Activated T-cell treated with anti-CD3 and anti-CD28 coated beads for 24 hours (primary cell): ENCODE data around the gene SASH1.

Source experiments
- DNase-seq: peaks from one replicate; pipeline ENCODE4 v3.0.0-alpha.2; 2020; ENCODE audit warnings: low read depth

Gene SASH1

GRCh38 chr6:148342350-148343046 is at the start of gene SASH1:
Gene SASH1, plus strand, starts transcription at chr6:148342838. Its CDS starts 230 bp downstream, at chr6:148343068.
- no peak for DNase-seq

- no peak for DNase-seq
Observed at GRCh38 chr6:148293181-148293995, 49.2 kb upstream of the SASH1 start.

- DNase-seq, result no peak
Observed at GRCh38 chr6:148294059-148294458, 48.6 kb upstream of the SASH1 start.

- DNase-seq, result no peak
Observed at GRCh38 chr6:148295261-148295887, 47.3 kb upstream of the SASH1 start.

- DNase-seq, result no peak
Observed at GRCh38 chr6:148296771-148297170, 45.9 kb upstream of the SASH1 start.

GRCh38 chr6:148298683-148299082 is 44.0 kb upstream of the SASH1 start:
- no peak for DNase-seq

- no peak for DNase-seq
Observed at GRCh38 chr6:148303616-148304015, 39.0 kb upstream of the SASH1 start.

- no peak for DNase-seq
Observed at GRCh38 chr6:148304976-148305375, 37.7 kb upstream of the SASH1 start.

GRCh38 chr6:148306286-148306685 is 36.4 kb upstream of the SASH1 start:
- no peak for DNase-seq

GRCh38 chr6:148307405-148307804 is 35.2 kb upstream of the SASH1 start:
- no peak for DNase-seq

- DNase-seq, result no peak
Observed at GRCh38 chr6:148309301-148309700, 33.3 kb upstream of the SASH1 start.

GRCh38 chr6:148311966-148312669 is 30.5 kb upstream of the SASH1 start:
- no peak for DNase-seq

GRCh38 chr6:148313488-148313887 is 29.1 kb upstream of the SASH1 start:
- no peak for DNase-seq

- DNase-seq, result no peak
Observed at GRCh38 chr6:148316308-148316707, 26.3 kb upstream of the SASH1 start.

GRCh38 chr6:148317051-148317450 is 25.6 kb upstream of the SASH1 start:
- no peak for DNase-seq

GRCh38 chr6:148317739-148318138 is 24.9 kb upstream of the SASH1 start:
- no peak for DNase-seq

- no peak for DNase-seq
Observed at GRCh38 chr6:148322704-148323103, 19.9 kb upstream of the SASH1 start.

GRCh38 chr6:148323344-148323743 is 19.3 kb upstream of the SASH1 start:
- no peak for DNase-seq

- no peak for DNase-seq
Observed at GRCh38 chr6:148324297-148324985, 18.2 kb upstream of the SASH1 start.

GRCh38 chr6:148325316-148326068 is 17.1 kb upstream of the SASH1 start:
- DNase-seq, result no peak
